B cell (primary cell): ENCODE results near the gene XAF1. TPM values are rescaled to one million over a fixed set of nuclear protein-coding genes. Genes with fewer than 3 reads are reported as not detected.
"Not testable (repeated sequence)": the region's sequence is repeated elsewhere in the genome, so short reads cannot be mapped to it uniquely, and the experiment has no call there.

Experiments
- ATAC-seq: fragments of 200-7000 bp; cut with Tn5 transposase; one replicate; pipeline ENCODE4 v1.10.0; 2021; ENCODE audit warnings: low read depth, mild to moderate bottlenecking, moderate number of reproducible peaks, moderate library complexity
- CTCF ChIA-PET: fragments of 350-600 bp; sonication (Branson Sonifier 250); formaldehyde crosslinking; loops from one replicate; lab custom pipeline; 2021; ENCODE audit warnings: antibody characterized with exemption, inconsistent platforms; lab: Charles Lee
- POLR2A ChIA-PET: fragments of 350-600 bp; sonication (Branson Sonifier 250); formaldehyde crosslinking; loops from one replicate; lab custom pipeline; 2021; ENCODE audit warnings: antibody characterized with exemption; lab: Charles Lee
- DNase-seq: peaks from one replicate; pipeline ENCODE4 v3.0.0; 2013
- H2AFZ ChIP-seq: 2 replicates; pipeline ENCODE4 v1.6.1; 2012; ENCODE audit warnings: mild to moderate bottlenecking, low read depth, low read length; ENCODE audit not compliant: insufficient read depth, poor library complexity, severe bottlenecking
- H3K27ac ChIP-seq, 2 donors: 1 replicate in 1 of 2; 2 replicates in 1 of 2; pipeline ENCODE4 v1.5.1; 2012 to 2013; ENCODE audit warnings: low read length in 2 of 2, mild to moderate bottlenecking in 2 of 2, moderate library complexity in 1 of 2
- H3K27me3 ChIP-seq, 4 experiments: fragments of 200-600 bp in 1 of 4; sonication (generic) in 1 of 4; replicated peaks in 1 of 4; 1 replicate in 2 of 4; 2 replicates in 2 of 4; pipeline versions ENCODE4 v1.6.1 to v1.7.0; 2013 to 2016; ENCODE audit warnings: low read length in 3 of 4, mild to moderate bottlenecking in 2 of 4, mixed read lengths in 1 of 4, moderate library complexity in 1 of 4; ENCODE audit not compliant: insufficient read depth in 4 of 4, control insufficient read depth in 3 of 4; ENCODE audit errors: control extremely low read depth in 1 of 4
- H3K36me3 ChIP-seq, 2 experiments: replicated peaks in 1 of 2; 1 replicate in 1 of 2; 2 replicates in 1 of 2; pipeline versions ENCODE4 v1.6.1 to v1.7.1; 2013; ENCODE audit warnings: low read length in 1 of 2; ENCODE audit not compliant: insufficient read depth in 2 of 2, control insufficient read depth in 1 of 2; ENCODE audit errors: control extremely low read depth in 1 of 2, extremely low read depth in 1 of 2
- H3K4me1 ChIP-seq, 2 donors: fragments of 200-600 bp in 1 of 2; sonication (generic) in 1 of 2; 1 replicate in 1 of 2; 2 replicates in 1 of 2; pipeline versions ENCODE4 v1.5.1 to v1.6.1; 2013 to 2017; ENCODE audit warnings: low read length in 2 of 2; ENCODE audit not compliant: control insufficient read depth in 2 of 2, insufficient read depth in 2 of 2
- H3K4me2 ChIP-seq: replicated peaks from 2 replicates; pipeline ENCODE3; 2012; ENCODE audit warnings: mild to moderate bottlenecking, low read depth, low read length; ENCODE audit not compliant: poor library complexity, severe bottlenecking
- H3K4me3 ChIP-seq, 5 experiments: fragments of 200-600 bp in 1 of 5; sonication (generic) in 1 of 5; 1 replicate in 3 of 5; 2 replicates in 2 of 5; pipeline versions ENCODE4 v1.5.1 to v1.7.0; 2011 to 2016; ENCODE audit warnings: low read length in 4 of 5, mild to moderate bottlenecking in 4 of 5, low read depth in 2 of 5, control low read depth in 1 of 5, moderate library complexity in 1 of 5; ENCODE audit not compliant: insufficient read depth in 1 of 5; ENCODE audit errors: control extremely low read depth in 1 of 5, extremely low read depth in 1 of 5
- H3K79me2 ChIP-seq: fragments of 200-600 bp; sonication (generic); one replicate; pipeline ENCODE4 v1.6.0; 2016; ENCODE audit warnings: low read length; ENCODE audit not compliant: control insufficient read depth, insufficient read depth
- H3K9ac ChIP-seq: fragments of 200-600 bp; sonication (generic); 2 replicates; pipeline ENCODE4 v1.6.1; 2017; ENCODE audit warnings: mild to moderate bottlenecking, low read length, moderate library complexity
- H3K9me3 ChIP-seq, 3 donors: one replicate each; pipeline versions ENCODE4 v1.6.1 to v1.7.1; 2013; ENCODE audit warnings: low read length in 2 of 3; ENCODE audit not compliant: control insufficient read depth in 2 of 3, insufficient read depth in 1 of 3; ENCODE audit errors: control extremely low read depth in 1 of 3
- H4K20me1 ChIP-seq: 2 replicates; pipeline ENCODE4 v1.6.0; 2012; ENCODE audit warnings: mild to moderate bottlenecking, low read length; ENCODE audit not compliant: insufficient read depth, control insufficient read depth, poor library complexity, severe bottlenecking
- H3K27ac Mint-ChIP-seq: one replicate; pipeline ENCODE4 v1.8.0; 2021; ENCODE audit warnings: mixed read lengths
- H3K27me3 Mint-ChIP-seq: one replicate; pipeline ENCODE4 v1.8.0; 2021; ENCODE audit warnings: mixed read lengths
- H3K4me1 Mint-ChIP-seq: one replicate; pipeline ENCODE4 v1.8.0; 2021; ENCODE audit warnings: mixed read lengths
- H3K4me3 Mint-ChIP-seq: one replicate; pipeline ENCODE4 v1.8.0; 2021; ENCODE audit warnings: mixed read lengths
- H3K9me3 Mint-ChIP-seq: one replicate; pipeline ENCODE4 v1.8.0; 2022; ENCODE audit warnings: mixed read lengths; ENCODE audit not compliant: insufficient read depth
- EZH2 ChIP-seq: IDR thresholded peaks from 2 replicates; pipeline ENCODE4 v1.6.1; 2012; ENCODE audit warnings: borderline replicate concordance, low read depth, mild to moderate bottlenecking, moderate library complexity, low read length; ENCODE audit not compliant: insufficient read depth, poor library complexity, severe bottlenecking
- WGBS: methylation state at CpG from one replicate; pipeline ENCODE4 v1.1.5; 2013; ENCODE audit warnings: missing lambda C conversion rate; ENCODE audit not compliant: insufficient coverage; 5-methylcytosine and 5-hydroxymethylcytosine counted together
- intact Hi-C: fragments of 100-400 bp; cut with micrococcal nuclease; formaldehyde crosslinking; loops from one replicate; pipeline ENCODE4 v1.10.0; 2022
- polyA plus RNA-seq: library from polyadenylated mRNA; depleted of rRNA; stranded (reverse); fragments of >200 nt; gene quantifications from 2 replicates; pipeline ENCODE4 v1.2.3, GENCODE V29; 2012
- total RNA-seq, 2 donors: library from RNA; stranded (reverse); fragments of 120-200 nt in 1 of 2; gene quantifications; 1 replicate in 1 of 2; 2 replicates in 1 of 2; pipeline versions ENCODE4 v1.2.3 to v1.2.4, GENCODE V29; 2013 to 2022
- TF ChIP-seq, protein P1 (sequence below): fragments of 200-600 bp; IDR thresholded peaks from one replicate; pipeline ENCODE4 v1.8.0; 2022; ENCODE audit warnings: antibody characterized with exemption, mild to moderate bottlenecking

Gene XAF1
- total and polyA plus RNA-seq, 2 donors (not counting 1 experiment from before 2014, with no cell fraction given), result 44.8 to 116 TPM

DNA sequence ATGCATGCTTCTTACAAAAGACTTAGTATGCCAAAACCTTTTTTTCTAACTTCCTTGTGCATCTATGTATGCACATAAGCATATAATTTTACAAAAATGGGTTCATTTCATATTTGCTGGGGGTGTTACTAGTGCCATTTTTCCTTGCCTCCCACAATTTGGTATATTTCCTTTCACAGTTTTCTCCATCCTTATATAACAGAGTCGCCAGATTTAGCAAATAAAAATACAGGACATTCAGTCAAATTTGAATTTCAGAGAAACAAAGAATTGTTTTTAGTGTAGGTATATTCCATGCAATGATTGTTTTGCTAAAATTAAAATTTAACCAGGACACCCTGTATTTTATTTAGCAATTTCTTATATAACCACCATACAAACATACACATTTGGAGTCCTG lies 16.2 kb downstream of the XAF1 start:
- no peaks in the 10 kb centered on the region for H4K20me1 ChIP-seq
- H3K9me3 ChIP-seq, result peaks cover 3 to 29% (median 28%) of the 10 kb centered on the region in 3 donors
- POLR2A ChIA-PET, result interaction anchor here (0.7 kb wide), 1 partner anchor 52 kb away, joined by 5 read pairs; no protein-coding TSS in a partner anchor
- no peak overlapping the region for H2AFZ ChIP-seq
- H3K4me1 ChIP-seq, result peaks cover 0 to 3% of the 10 kb centered on the region in 2 donors
- H3K4me3 ChIP-seq, result no peak overlapping the region
- H3K27ac ChIP-seq, result no peak overlapping the region
- peaks cover 26% of the 10 kb centered on the region for H3K27me3 Mint-ChIP-seq
- TF ChIP-seq EZH2, result no peak
- TF ChIP-seq, protein P1, sequence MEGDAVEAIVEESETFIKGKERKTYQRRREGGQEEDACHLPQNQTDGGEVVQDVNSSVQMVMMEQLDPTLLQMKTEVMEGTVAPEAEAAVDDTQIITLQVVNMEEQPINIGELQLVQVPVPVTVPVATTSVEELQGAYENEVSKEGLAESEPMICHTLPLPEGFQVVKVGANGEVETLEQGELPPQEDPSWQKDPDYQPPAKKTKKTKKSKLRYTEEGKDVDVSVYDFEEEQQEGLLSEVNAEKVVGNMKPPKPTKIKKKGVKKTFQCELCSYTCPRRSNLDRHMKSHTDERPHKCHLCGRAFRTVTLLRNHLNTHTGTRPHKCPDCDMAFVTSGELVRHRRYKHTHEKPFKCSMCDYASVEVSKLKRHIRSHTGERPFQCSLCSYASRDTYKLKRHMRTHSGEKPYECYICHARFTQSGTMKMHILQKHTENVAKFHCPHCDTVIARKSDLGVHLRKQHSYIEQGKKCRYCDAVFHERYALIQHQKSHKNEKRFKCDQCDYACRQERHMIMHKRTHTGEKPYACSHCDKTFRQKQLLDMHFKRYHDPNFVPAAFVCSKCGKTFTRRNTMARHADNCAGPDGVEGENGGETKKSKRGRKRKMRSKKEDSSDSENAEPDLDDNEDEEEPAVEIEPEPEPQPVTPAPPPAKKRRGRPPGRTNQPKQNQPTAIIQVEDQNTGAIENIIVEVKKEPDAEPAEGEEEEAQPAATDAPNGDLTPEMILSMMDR, result no peak
- ATAC-seq (no peak), DNase-seq (no peak)
- no CpG with 5 or more reads among the region's 1 CpG for WGBS
- no peaks in the 10 kb centered on the region for H3K79me2 ChIP-seq
- H3K4me1 Mint-ChIP-seq, result peaks cover 2% of the 10 kb centered on the region
- no peak overlapping the region for H3K4me3 Mint-ChIP-seq
- peaks cover 23% of the 10 kb centered on the region for H3K9me3 Mint-ChIP-seq
- no peak overlapping the region for H3K9ac ChIP-seq
- peaks cover 0 to 22% (median 9%) of the 10 kb centered on the region in 4 experiments for H3K27me3 ChIP-seq
- no peak overlapping the region for H3K27ac Mint-ChIP-seq
- CTCF ChIA-PET, result no interaction called here
- intact Hi-C loops, result no loop called here
- no peak overlapping the region for H3K4me2 ChIP-seq
- H3K36me3 ChIP-seq, result peaks cover 3 to 63% of the 10 kb centered on the region in 2 experiments

DNA sequence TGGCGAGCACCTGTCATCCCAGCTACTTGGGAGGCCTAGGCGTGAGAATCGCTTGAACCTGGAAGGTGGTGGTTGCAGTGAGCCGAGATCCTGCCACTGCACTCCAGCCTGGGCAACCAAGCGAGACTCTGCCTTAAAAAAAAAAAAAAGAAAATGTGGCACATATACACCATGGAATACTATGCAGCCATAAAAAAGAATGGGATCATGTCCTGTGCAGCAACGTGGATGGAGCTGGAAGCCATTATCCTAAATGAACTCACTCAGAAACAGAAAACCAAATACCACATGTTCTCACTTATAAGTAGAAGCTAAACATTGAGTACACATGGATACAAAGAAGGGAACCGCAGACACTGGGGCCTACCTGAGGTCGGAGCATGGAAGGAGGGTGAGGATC lies 19.1 kb downstream of the XAF1 start:
- intact Hi-C loops, H3K79me2 ChIP-seq, H3K4me1 ChIP-seq, H3K27ac Mint-ChIP-seq, H4K20me1 ChIP-seq, CTCF ChIA-PET, POLR2A ChIA-PET, H2AFZ ChIP-seq, H3K4me1 Mint-ChIP-seq, H3K9ac ChIP-seq, ATAC-seq, H3K4me3 ChIP-seq, H3K27ac ChIP-seq, H3K4me2 ChIP-seq, DNase-seq, H3K4me3 Mint-ChIP-seq: not testable (repeated sequence)
- peaks cover 45% of the 10 kb centered on the region for H3K27me3 Mint-ChIP-seq
- H3K9me3 Mint-ChIP-seq, result peaks cover 16% of the 10 kb centered on the region
- peaks cover 0 to 27% (median 11%) of the 10 kb centered on the region in 4 experiments for H3K27me3 ChIP-seq
- WGBS, result 97% methylated on average over 5 of the region's 8 CpGs
- peaks cover 2 to 38% of the 10 kb centered on the region in 2 experiments for H3K36me3 ChIP-seq
- peaks cover 2 to 24% (median 17%) of the 10 kb centered on the region in 3 donors for H3K9me3 ChIP-seq
